Measurements from ENCODE around the gene AKT3.

AKT3 gene

GRCh38 chr1:243718893-243719292 lies 131.2 kb downstream of the AKT3 start:
- no peak overlapping the region for H3K27ac ChIP-seq (ENCODE audit: low read depth, low read length)
- no peak overlapping the region for H3K4me2 ChIP-seq (ENCODE audit: low read length)

DNA sequence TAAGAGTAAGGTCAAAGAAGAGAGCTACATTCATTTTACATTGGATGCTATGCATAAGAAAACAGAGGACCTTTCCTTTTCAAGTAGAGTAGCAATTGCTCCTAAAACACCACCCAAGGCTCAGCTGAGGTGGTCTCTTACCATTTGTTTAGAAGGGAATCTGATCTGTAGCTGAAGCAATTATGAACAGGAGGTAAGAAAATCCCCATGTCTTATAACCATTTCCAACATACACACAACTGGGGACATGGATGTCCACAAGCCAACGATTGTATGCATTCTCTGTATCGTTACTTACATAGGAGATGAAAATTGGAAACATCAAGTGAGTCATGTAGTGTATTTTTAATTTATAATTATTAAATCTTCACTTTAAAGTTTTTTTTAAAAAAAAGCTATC lies 132.0 kb downstream of the AKT3 start:
- H3K36me3 ChIP-seq (ENCODE audit: control insufficient read depth, low read length), result no peaks in the 10 kb centered on the region
- H3K4me1 ChIP-seq (ENCODE audit: control insufficient read depth, low read length), result no peaks in the 10 kb centered on the region

More at GRCh38 chr1:243718893-243719292, 131.2 kb downstream of the AKT3 start:
- Histone ChIP-seq H3F3A (ENCODE audit: control insufficient read depth, insufficient read depth) (no peaks in the 10 kb centered on the region), H3K9me2 (replicated peaks; ENCODE audit: control insufficient read depth, low read length) (no peaks in the 10 kb centered on the region), H3K4me3 (ENCODE audit: low read length) (no peak overlapping the region), H3K9me3 (ENCODE audit: control insufficient read depth, insufficient read depth, low read length) (no peaks in the 10 kb centered on the region), H3K36me3 (ENCODE audit: control insufficient read depth, low read length) (no peaks in the 10 kb centered on the region), H4K20me1 (ENCODE audit: control insufficient read depth, insufficient read depth, low read depth, low read length) (no peaks in the 10 kb centered on the region), H3K4me1 (ENCODE audit: control insufficient read depth, low read length) (no peaks in the 10 kb centered on the region), H3K27me3 (ENCODE audit: control insufficient read depth, low read length) (peaks cover 3% of the 10 kb centered on the region; the same call in 1 of the 2 replicates), H3K79me2 (ENCODE audit: control insufficient read depth, low read length) (no peaks in the 10 kb centered on the region)
- TF ChIP-seq CTCF (IDR thresholded peaks at IDR 0.05; ENCODE audit: low read depth, low read length, poor library complexity, severe bottlenecking), result no peak
- no peak for TF ChIP-seq EZH2phosphoT487 (IDR thresholded peaks at IDR 0.05; ENCODE audit: borderline replicate concordance, low read length)

DNA sequence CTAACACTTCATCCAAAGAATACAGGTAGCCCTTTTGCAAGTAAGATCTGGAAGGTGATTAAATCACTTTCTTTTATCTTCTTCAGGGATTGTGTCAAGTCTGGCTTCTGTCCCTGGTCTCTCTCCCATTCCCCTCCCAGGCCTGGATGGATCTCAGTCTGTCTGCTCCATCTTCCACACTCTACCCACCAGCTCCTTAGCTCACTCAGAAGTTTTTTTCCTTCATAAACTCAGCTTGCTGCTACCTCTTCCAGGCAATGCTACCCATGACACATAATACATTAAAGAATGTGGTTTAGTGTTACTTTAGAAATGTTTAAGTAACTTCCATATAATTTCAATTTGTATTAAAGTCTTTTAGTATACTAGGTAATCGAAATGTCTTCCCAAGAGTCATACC lies 133.1 kb downstream of the AKT3 start:
- Histone ChIP-seq H3K27ac (ENCODE audit: low read depth, low read length) (no peak overlapping the region), H3F3A (ENCODE audit: control insufficient read depth, insufficient read depth) (no peaks in the 10 kb centered on the region), H3K9me2 (replicated peaks; ENCODE audit: control insufficient read depth, low read length) (no peaks in the 10 kb centered on the region), H3K36me3 (ENCODE audit: control insufficient read depth, low read length) (no peaks in the 10 kb centered on the region), H3K79me2 (ENCODE audit: control insufficient read depth, low read length) (no peaks in the 10 kb centered on the region), H4K20me1 (ENCODE audit: control insufficient read depth, insufficient read depth, low read depth, low read length) (no peaks in the 10 kb centered on the region), H3K4me3 (ENCODE audit: low read length) (no peak overlapping the region), H3K9me3 (ENCODE audit: control insufficient read depth, insufficient read depth, low read length) (no peaks in the 10 kb centered on the region), H3K4me1 (ENCODE audit: control insufficient read depth, low read length) (no peaks in the 10 kb centered on the region), H3K27me3 (ENCODE audit: control insufficient read depth, low read length) (peaks cover 3% of the 10 kb centered on the region; the same call in 1 of the 2 replicates), H3K4me2 (ENCODE audit: low read length) (no peak overlapping the region)
- TF ChIP-seq CTCF (IDR thresholded peaks at IDR 0.05; ENCODE audit: low read depth, low read length, poor library complexity, severe bottlenecking) (no peak), EZH2phosphoT487 (IDR thresholded peaks at IDR 0.05; ENCODE audit: borderline replicate concordance, low read length) (no peak)

More for the DNA sequence above, 132.0 kb downstream of the AKT3 start:
- no peak overlapping the region for H3K4me2 ChIP-seq (ENCODE audit: low read length)
- H3K9me2 ChIP-seq (replicated peaks; ENCODE audit: control insufficient read depth, low read length), result no peaks in the 10 kb centered on the region
- H3K4me3 ChIP-seq (ENCODE audit: low read length), result no peak overlapping the region
- H3F3A ChIP-seq (ENCODE audit: control insufficient read depth, insufficient read depth), result no peaks in the 10 kb centered on the region
- TF ChIP-seq CTCF (IDR thresholded peaks at IDR 0.05; ENCODE audit: low read depth, low read length, poor library complexity, severe bottlenecking) (no peak), EZH2phosphoT487 (IDR thresholded peaks at IDR 0.05; ENCODE audit: borderline replicate concordance, low read length) (no peak)
- no peak overlapping the region for H3K27ac ChIP-seq (ENCODE audit: low read depth, low read length)
- H3K27me3 ChIP-seq (ENCODE audit: control insufficient read depth, low read length), result peaks cover 3% of the 10 kb centered on the region; the same call in 1 of the 2 replicates
- no peaks in the 10 kb centered on the region for H4K20me1 ChIP-seq (ENCODE audit: control insufficient read depth, insufficient read depth, low read depth, low read length)
- no peaks in the 10 kb centered on the region for H3K79me2 ChIP-seq (ENCODE audit: control insufficient read depth, low read length)
- no peaks in the 10 kb centered on the region for H3K9me3 ChIP-seq (ENCODE audit: control insufficient read depth, insufficient read depth, low read length)
